Fibroblast of mammary gland (primary cell): Measurements from ENCODE around the gene PIEZO2.
A peak's percentile ranks its signal among the peaks of the same experiment; 100 is the strongest.

Experiments
- DNase-seq: peaks from one replicate; pipeline ENCODE4 v3.0.0-alpha.2; 2010; ENCODE audit warnings: low read depth
- H3K4me3 ChIP-seq: 2 replicates; pipeline ENCODE4 v1.5.1; 2011; ENCODE audit warnings: low read depth, mild to moderate bottlenecking, low read length, moderate library complexity; ENCODE audit not compliant: control insufficient read depth
- CTCF ChIP-seq: conservative IDR thresholded peaks from 2 replicates; pipeline ENCODE4 v1.5.1; 2011; ENCODE audit warnings: low read depth, low read length, inconsistent platforms; ENCODE audit not compliant: control insufficient read depth, insufficient read depth

Gene PIEZO2

GRCh38 chr18:10751653-10752052 is 397.7 kb downstream of the PIEZO2 start:
- TF ChIP-seq CTCF, result no peak
- DNase-seq, result no peak
- no peak overlapping the region for H3K4me3 ChIP-seq

GRCh38 chr18:10750191-10751035 is 399.0 kb downstream of the PIEZO2 start:
- no peak overlapping the region for H3K4me3 ChIP-seq
- TF ChIP-seq CTCF, result no peak
- no peak for DNase-seq

- no peak for TF ChIP-seq CTCF
- no peak overlapping the region for H3K4me3 ChIP-seq
- DNase-seq, result peak; percentile 26
These were observed 400.7 kb downstream of the PIEZO2 start for GRCh38 chr18:10748641-10749040.

- H3K4me3 ChIP-seq, result no peak overlapping the region
- no peak for DNase-seq
- no peak for TF ChIP-seq CTCF
These were observed 403.4 kb downstream of the PIEZO2 start for GRCh38 chr18:10745971-10746370.

- no peak overlapping the region for H3K4me3 ChIP-seq
- DNase-seq, result no peak
- TF ChIP-seq CTCF, result no peak
These were observed 404.1 kb downstream of the PIEZO2 start for GRCh38 chr18:10745219-10745618.

GRCh38 chr18:10743766-10744165 is 405.6 kb downstream of the PIEZO2 start:
- no peak for TF ChIP-seq CTCF
- DNase-seq, result no peak
- H3K4me3 ChIP-seq, result no peak overlapping the region
